ENCODE measurements around the gene AGRN. TPM values are rescaled to one million over a fixed set of nuclear protein-coding genes. Genes with fewer than 3 reads are reported as not detected.
"Not testable (repeated sequence)": the region's sequence is repeated elsewhere in the genome, so short reads cannot be mapped to it uniquely, and the experiment has no call there.

AGRN gene
- polyA plus RNA-seq, 1 experiment: 28.3 TPM

DNA sequence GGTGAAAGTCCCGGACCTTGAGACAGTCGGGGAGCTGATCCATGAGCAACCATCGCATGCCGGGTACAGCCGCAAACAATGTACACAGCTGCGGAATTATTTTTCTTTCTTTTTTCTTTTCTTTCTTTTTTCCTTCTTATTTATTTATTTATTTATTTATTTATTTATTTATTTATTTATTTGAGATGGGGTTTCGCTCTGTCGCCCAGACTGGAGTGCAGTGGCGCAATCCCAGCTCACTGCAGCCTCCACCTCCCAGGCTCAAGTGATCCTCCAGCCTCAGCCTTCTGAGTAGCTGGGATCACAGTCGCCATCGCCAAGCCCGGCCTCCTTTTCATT, 35.5 kb upstream of the AGRN start:
- ChIA-PET POLR2A (no interaction called here), CTCF (interaction anchor here (0.6 to 2.1 kb wide), 18 partner anchors 8 to 308 kb away, joined by 3 to 15 read pairs (median 4); partner anchors contain the start of gene NOC2L)
- Histone ChIP-seq H3K9me3 (ENCODE audit: control insufficient read depth, insufficient read depth, low read length) (no peaks in the 10 kb centered on the region; the same call in 1 of the 2 replicates), H3K27ac (ENCODE audit: low read depth, low read length) (no peak overlapping the region), H3K27me3 (ENCODE audit: control insufficient read depth, insufficient read depth, low read length) (peaks cover 35% of the 10 kb centered on the region), H3K4me3 (ENCODE audit: low read depth, low read length) (peak overlapping the region; percentile 17)
- no peak for DNase-seq (ENCODE audit: low read depth, low spot score)
- TF ChIP-seq, protein P1, sequence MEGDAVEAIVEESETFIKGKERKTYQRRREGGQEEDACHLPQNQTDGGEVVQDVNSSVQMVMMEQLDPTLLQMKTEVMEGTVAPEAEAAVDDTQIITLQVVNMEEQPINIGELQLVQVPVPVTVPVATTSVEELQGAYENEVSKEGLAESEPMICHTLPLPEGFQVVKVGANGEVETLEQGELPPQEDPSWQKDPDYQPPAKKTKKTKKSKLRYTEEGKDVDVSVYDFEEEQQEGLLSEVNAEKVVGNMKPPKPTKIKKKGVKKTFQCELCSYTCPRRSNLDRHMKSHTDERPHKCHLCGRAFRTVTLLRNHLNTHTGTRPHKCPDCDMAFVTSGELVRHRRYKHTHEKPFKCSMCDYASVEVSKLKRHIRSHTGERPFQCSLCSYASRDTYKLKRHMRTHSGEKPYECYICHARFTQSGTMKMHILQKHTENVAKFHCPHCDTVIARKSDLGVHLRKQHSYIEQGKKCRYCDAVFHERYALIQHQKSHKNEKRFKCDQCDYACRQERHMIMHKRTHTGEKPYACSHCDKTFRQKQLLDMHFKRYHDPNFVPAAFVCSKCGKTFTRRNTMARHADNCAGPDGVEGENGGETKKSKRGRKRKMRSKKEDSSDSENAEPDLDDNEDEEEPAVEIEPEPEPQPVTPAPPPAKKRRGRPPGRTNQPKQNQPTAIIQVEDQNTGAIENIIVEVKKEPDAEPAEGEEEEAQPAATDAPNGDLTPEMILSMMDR (IDR thresholded peaks at IDR 0.05; ENCODE audit: low read depth, low read length): no peak

DNA sequence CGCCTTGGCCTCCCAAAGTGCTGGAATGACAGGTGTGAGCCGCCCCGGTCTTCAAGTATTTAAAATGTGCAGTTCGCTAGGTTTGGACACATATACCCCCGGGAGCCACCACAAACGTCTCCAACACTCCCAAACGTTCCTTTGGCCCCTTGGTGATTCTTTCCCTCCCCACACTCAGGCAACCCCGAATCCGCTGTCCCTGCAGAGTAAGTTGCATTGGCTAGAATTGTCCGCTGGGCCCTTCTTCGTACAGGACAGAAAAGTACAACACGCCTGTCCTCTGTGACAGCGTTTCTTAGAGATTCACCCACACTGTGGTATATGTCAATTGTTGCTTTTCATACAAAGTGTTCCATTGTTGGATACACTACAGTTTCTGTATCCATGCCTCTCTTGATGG, 34.8 kb upstream of the AGRN start:
- CTCF ChIA-PET: interaction anchor here (0.9 to 1.8 kb wide), 10 partner anchors 7 to 79 kb away, joined by 3 to 15 read pairs (median 4); no protein-coding TSS in a partner anchor
- TF ChIP-seq, protein P1 (IDR thresholded peaks at IDR 0.05; ENCODE audit: low read depth, low read length): no peak

DNA sequence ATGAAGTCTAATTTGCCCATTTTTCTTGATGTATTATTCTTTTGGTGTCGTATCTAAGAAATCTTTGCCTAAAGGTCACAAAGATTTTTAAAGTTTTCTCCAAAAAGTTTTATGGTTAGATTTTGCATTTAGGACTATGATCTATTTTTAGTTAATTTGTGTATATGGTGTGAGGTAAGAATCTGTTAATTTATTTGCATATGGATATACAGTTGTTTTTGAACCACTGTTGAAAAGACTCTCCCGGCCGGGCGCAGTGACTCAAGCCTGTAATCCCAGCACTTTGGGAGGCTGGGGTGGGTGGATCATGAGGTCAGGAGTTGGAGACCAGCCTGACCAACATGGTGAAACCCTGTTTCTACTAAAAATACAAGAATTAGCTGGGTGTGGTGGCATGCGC, 31.9 kb upstream of the AGRN start:
- H3K4me3 ChIP-seq (ENCODE audit: low read depth, low read length); DNase-seq (ENCODE audit: low read depth, low spot score); CTCF ChIA-PET; POLR2A ChIA-PET; H3K27ac ChIP-seq (ENCODE audit: low read depth, low read length): not testable (repeated sequence)
- Histone ChIP-seq H3K9me3 (ENCODE audit: control insufficient read depth, insufficient read depth, low read length) (peaks cover 16% of the 10 kb centered on the region), H3K27me3 (ENCODE audit: control insufficient read depth, insufficient read depth, low read length) (peaks cover 14% of the 10 kb centered on the region)

More for the DNA sequence above, 34.8 kb upstream of the AGRN start:
- POLR2A ChIA-PET: no interaction called here
- no peak for DNase-seq (ENCODE audit: low read depth, low spot score)
- H3K4me3 ChIP-seq (ENCODE audit: low read depth, low read length): no peak overlapping the region
- H3K27ac ChIP-seq (ENCODE audit: low read depth, low read length): no peak overlapping the region
- H3K27me3 ChIP-seq (ENCODE audit: control insufficient read depth, insufficient read depth, low read length): peaks cover 35% of the 10 kb centered on the region
- no peaks in the 10 kb centered on the region; the same call in 1 of the 2 replicates for H3K9me3 ChIP-seq (ENCODE audit: control insufficient read depth, insufficient read depth, low read length)

DNA sequence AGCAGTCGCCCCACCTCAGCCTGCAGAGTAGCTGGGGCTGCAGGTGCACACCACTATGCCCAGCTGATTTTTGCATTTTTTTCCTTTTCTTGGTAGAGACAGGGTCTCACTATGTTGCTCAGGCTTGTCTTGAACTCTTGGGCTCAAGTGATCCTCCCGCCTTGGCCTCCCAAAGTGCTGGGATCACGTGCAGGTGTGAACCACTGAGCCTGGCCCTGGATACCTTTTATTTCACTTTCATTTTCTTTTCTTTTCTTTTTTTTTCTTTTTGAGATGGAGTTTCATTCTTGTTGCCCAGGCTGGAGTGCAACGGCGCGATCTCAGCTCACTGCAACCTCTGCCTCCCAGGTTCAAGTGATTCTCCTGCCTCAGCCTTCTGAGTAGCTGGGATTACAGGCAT, 28.6 kb upstream of the AGRN start:
- H3K27ac ChIP-seq (ENCODE audit: low read depth, low read length); H3K4me3 ChIP-seq (ENCODE audit: low read depth, low read length); H3K27me3 ChIP-seq (ENCODE audit: control insufficient read depth, insufficient read depth, low read length); DNase-seq (ENCODE audit: low read depth, low spot score); POLR2A ChIA-PET: not testable (repeated sequence)
- peaks cover 23% of the 10 kb centered on the region for H3K9me3 ChIP-seq (ENCODE audit: control insufficient read depth, insufficient read depth, low read length)
- CTCF ChIA-PET: interaction anchor here (0.6 kb wide), 1 partner anchor 73 kb away, joined by 3 read pairs; no protein-coding TSS in a partner anchor

DNA sequence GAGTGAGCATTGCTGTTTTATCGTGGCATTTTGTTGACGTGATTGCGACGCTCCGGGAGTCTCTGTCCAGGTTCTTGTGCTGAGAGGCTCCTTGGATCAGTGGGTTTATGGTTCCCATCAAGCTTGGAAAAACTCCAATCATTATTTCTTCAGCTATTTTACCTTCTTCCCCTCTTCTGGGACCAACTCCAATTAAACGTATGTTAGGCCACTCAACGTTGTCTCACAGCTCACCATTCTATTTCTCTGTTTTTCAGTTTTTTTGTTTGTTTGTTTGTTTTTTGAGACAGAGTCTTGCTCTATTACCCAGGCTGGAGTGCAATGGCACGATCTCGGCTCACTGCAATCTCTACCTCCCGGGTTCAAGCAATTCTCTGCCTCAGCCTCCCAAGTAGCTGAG, 28.0 kb upstream of the AGRN start:
- no peak overlapping the region for H3K27ac ChIP-seq (ENCODE audit: low read depth, low read length)
- peaks cover 23% of the 10 kb centered on the region for H3K9me3 ChIP-seq (ENCODE audit: control insufficient read depth, insufficient read depth, low read length)
- no peak for DNase-seq (ENCODE audit: low read depth, low spot score)
- peaks cover 4% of the 10 kb centered on the region for H3K27me3 ChIP-seq (ENCODE audit: control insufficient read depth, insufficient read depth, low read length)
- no peak overlapping the region for H3K4me3 ChIP-seq (ENCODE audit: low read depth, low read length)
- ChIA-PET POLR2A (no interaction called here), CTCF (interaction anchor here (0.6 to 1.1 kb wide), 2 partner anchors 7 to 72 kb away, joined by 3 to 8 read pairs; no protein-coding TSS in a partner anchor)
- TF ChIP-seq, protein P1 (IDR thresholded peaks at IDR 0.05; ENCODE audit: low read depth, low read length): no peak

DNA sequence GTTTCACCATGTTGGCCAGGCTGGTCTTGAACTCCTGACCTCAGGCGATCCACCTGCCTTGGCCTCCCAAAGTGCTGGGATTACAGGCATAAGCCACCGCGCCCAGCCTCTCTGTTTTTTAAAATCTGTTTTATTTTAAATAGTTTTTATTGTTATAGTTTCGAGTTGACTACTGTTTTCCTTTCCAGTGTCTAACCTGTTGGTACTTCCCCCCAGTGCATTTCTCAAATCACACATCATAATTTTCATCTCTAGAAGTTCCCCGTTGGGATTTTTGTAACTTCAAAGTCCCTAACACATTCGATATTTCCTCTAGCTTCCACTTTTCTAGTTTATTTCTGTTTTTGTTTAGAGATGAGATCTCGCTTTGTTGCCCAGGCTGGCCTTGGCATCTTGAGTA, 27.6 kb upstream of the AGRN start:
- DNase-seq (ENCODE audit: low read depth, low spot score): no peak
- H3K4me3 ChIP-seq (ENCODE audit: low read depth, low read length): no peak overlapping the region
- no peak overlapping the region for H3K27ac ChIP-seq (ENCODE audit: low read depth, low read length)
- ChIA-PET CTCF (interaction anchor here (1.1 kb wide), 1 partner anchor 8 kb away, joined by 8 read pairs; no protein-coding TSS in a partner anchor), POLR2A (no interaction called here)
- peaks cover 23% of the 10 kb centered on the region for H3K9me3 ChIP-seq (ENCODE audit: control insufficient read depth, insufficient read depth, low read length)
- TF ChIP-seq, protein P1 (IDR thresholded peaks at IDR 0.05; ENCODE audit: low read depth, low read length): no peak
- peaks cover 8% of the 10 kb centered on the region for H3K27me3 ChIP-seq (ENCODE audit: control insufficient read depth, insufficient read depth, low read length)
